ENCODE data around the gene GSE1. TPM values are rescaled to one million over a fixed set of nuclear protein-coding genes. Genes with fewer than 3 reads are reported as not detected.

The GSE1 gene
- 31.1 TPM for total RNA-seq (ENCODE audit: insufficient read depth, low replicate concordance)

DNA sequence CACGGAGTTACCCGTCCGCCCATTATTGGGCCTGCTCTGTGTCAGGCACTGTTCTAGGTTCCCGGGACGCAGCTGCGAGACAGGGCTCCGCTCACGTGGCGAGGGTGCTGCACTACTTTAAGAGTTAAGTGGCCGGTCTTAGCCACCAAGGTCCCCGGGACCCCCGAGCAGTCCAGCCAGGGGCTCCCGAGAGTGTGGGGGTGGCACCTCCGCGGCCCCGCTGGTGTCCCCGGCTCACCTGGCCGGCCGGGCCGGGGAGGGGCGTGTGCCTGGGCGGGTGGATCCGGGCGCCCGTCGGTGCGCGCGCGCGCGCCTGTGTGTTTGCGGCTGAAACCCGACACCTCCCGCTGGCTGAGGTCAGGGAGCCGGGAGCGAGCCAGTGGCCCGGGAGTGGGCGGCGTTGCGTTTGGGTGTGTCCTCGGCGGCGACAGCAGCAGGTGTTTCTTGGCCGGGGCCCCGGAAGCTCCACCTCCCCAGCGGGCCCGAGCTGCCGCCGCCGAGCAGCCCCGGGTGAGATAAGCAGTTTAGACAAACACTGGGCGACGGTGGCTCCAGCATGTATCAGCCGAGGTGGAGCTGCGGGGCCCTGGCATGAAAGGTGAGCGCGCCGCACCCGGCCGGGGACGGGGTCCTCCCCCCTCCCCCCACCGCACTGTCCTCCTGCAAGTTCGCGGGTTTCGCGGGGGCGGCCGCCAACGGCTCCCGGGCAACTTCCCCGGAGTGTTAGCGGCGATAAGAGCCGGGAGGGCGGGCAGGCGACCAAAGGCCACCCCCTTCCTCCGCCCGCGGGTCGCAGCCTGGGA lies at the start of gene GSE1:
Gene GSE1 (plus strand): TSS at position 522 of the 803 bp plus-strand sequence. CDS start 70 bp downstream, at position 592.
- peak; percentile 87 for DNase-seq (ENCODE audit: low spot score)

DNA sequence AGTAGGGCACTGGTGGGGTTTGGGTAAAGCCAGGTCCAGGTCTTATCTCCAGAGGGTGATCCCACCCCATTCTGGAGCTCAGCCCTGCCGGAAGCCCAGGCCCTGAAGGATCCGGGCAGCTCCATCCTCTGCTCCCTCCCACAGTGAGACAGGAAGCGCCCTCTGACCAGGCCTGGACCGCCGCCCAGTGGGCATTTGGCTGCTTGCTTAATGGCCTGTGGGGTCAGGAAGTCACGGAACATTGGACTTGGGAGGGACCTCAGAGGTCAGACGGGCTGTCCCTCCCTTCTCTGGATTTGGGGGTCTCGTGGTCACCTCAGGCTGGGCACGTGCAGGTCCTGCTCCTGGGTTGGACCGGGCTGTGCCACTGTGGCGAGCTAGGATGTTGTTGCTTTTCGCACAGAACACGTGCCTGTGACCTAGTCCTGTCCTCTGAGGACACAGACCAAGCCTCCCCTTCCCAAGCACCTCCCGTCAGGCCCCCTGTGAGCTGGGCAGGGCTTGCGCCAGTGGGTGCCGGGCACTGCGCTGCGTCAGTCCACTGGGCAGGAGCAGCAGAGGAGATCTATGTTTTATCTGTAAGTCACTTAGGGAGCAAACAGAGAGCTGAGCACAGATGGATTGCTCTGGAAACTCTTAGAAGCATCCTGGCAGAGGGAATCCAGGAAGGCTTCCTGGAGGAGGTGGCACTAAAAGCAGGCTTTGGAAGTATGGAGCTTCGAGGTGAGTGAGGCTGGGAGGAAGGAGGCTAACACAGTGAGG lies 49.4 kb upstream of the GSE1 start:
- peak; percentile 71 for DNase-seq (ENCODE audit: low spot score)

DNA sequence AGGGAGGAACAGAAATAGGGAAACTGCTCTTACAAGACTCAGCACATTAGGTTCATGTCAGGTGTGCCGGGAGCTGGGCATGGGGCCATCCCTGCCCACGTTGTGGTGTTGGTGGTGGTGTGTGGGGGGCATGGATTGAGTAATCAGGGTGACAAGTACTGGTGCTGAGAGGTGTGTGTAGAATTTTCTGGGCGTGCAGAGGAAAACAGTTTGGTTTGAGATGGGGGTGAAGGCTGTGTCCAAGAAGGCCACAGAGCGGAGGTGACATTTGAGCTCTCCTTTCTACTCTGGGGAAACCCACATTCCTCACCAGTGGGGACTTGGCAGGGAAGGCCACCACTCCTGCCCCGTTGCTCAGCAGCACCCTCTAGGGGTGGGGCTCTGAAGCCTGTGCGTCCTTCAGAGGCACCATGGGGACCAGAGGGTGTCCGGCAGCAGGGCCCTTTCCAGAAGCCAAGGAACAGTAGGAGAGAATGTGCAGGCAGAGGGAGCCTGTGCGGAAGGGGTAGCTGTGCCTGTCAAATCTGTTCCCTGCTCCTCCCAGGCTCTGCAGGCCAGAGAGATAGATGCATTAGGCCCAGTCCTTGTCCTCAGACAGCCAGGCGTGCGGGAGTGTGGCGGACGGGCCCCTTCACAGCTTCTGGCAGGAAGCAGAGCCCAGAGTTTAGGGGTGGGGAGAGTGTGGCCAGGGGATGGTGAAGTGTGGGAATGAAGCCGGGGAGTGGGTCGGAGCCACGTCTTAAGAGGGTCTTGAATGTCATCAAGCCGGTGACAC lies 48.7 kb upstream of the GSE1 start:
- DNase-seq (ENCODE audit: low spot score), result no peak

DNA sequence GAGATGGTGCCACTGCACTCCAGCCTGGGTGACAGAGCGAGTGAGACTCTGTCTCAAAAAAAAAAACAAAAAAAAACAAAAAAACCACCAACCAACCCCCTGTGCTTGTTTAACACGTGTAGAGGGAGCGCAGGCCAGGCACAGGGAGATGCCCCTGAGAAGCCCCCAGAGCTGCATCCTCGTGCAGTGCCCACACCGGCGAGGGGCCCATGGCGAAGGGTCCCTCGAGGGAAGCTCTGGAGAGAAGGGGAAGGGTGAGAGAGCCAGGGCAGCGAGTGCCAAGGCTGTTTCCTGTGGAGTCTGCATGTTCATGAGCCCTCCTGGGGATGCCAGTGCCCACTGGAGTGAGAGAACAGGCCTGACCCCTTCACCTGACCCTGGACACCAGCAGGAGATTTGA lies 47.8 kb upstream of the GSE1 start:
- no peak for DNase-seq (ENCODE audit: low spot score)

DNA sequence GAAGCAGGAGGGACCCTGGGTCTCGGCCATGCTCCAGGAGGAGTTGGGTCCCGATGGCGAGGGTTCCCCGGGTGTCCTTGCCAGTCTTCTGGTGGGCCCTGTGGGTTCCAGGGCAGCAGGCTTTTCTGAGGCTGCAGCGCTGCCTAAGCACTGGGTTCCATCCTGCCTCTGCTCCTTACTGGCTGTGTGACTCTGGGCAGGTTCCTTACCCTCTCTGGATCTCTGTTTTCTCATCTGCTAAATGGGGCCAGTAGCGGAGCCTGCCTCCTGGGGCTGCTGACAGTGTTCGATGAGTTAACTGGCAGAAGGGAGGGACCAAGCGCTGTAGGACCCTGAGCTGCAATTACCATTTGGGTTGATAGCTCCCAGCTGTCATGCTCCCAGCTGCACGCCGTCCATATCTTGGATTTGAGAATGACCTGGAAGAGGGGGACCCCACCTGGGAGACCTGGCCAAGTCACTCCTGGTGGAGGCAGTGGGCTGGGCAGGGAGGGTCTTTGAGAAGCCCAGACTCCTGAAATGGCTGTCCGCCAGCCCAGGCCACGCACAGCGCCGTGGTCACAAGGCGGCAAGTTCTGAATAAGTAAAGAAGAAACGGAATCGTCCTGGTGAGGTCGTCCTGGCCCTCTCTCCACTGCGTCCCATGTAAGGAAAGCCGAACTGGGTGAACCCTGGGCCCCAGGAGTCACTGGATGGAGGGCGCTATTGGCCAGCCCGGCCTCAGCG lies 47.2 kb upstream of the GSE1 start:
- DNase-seq (ENCODE audit: low spot score), result no peak

DNA sequence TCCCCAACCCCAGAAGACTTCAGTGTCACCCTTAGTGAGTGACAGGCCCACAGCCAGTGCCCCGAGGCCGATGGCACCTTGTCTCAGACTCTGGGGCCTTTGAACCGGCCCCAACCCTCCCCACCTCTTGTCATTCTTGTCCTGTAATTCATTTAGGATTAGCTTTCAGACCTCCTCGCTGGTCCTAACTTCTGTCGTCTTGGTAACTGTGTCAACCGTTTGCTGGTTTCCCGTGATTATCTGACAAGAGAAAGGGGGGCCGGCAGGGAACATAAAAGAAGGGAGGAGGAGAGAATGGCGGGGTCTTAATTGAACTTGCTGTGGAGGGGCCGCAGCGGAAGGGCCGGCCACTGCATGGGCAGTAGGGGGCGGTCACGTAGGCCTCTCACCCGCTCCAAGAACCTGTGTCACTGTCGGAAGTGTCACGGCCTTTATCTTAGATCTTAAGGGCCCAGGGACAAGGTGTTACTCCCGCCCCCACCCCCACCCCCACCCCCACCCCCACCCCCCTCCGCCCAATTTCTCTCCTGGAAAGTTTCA lies 46.5 kb upstream of the GSE1 start:
- DNase-seq (ENCODE audit: low spot score), result no peak

- DNase-seq (ENCODE audit: low spot score), result no peak
These were observed 45.8 kb upstream of the GSE1 start for GRCh38 chr16:85567101-85567866.

DNA sequence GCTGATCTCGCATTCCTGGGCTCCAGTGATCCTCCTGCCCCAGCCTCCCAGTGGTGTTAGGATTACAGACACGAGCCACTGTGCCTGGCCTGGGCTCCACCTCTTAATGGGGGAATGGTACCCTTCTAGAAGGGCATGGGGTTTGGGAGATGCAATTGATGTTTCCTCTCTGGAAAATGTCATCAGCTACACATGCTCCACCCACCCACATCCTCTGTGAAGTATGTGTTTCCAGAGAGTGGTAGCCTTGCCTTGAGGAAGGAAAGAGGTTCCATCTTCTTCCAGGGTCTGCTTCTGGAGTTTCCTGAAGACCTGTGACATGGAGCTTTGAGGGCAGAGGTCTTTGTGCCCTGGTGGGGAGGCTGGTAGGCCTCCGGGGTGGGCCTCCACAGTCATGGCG lies 45.2 kb upstream of the GSE1 start:
- no peak for DNase-seq (ENCODE audit: low spot score)

DNA sequence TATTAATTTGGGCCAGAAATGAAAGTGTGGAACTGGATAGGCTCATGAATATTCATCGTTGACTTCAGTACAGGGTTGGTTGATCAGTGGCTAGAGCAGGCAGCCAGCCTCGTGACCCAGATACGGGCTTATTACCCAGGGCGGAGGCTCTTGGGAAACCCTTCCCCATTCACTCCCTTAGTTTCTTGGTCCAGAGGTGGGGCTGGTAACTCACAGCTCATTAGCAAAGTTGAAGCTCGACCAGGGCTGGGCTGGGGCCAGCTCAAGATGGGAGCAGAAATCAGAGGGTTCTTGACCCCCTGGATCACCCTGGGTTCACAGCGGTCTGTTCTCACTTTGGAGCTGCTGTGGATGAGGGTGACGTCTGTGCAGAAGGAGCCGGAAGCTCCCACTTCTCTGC lies 44.6 kb upstream of the GSE1 start:
- no peak for DNase-seq (ENCODE audit: low spot score)

GRCh38 chr16:85569039-85569614 lies 44.0 kb upstream of the GSE1 start:
- DNase-seq (ENCODE audit: low spot score), result no peak

DNA sequence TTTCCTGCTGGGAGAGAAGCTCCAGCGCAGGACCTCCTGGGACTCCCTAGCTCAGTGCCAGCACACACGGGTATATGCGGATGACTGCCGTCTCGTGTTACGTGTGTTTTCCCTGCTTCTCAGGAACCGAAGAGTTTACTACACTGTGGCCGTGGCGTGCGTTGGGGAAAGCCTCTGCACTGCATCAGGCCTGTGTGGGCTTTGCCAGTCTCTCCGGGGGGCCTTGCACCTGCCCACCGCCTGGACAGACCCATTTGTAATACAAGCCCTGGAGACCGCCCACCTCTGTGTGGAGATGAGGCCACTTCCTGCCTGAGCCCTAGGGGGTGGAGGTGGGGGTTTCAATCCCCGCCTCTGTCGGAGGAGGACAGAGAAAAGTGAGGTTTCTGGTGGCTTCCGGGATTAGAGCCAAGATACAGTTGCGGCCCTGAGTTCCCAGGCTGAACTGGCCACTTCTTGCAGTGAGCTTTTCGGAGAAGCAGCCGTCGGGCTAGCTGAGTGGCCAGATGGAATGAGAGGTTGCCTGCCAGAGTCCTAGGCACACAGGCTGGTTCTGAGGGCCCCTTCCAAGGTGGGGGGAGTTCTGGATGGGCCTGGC lies 43.4 kb upstream of the GSE1 start:
- DNase-seq (ENCODE audit: low spot score), result no peak

DNA sequence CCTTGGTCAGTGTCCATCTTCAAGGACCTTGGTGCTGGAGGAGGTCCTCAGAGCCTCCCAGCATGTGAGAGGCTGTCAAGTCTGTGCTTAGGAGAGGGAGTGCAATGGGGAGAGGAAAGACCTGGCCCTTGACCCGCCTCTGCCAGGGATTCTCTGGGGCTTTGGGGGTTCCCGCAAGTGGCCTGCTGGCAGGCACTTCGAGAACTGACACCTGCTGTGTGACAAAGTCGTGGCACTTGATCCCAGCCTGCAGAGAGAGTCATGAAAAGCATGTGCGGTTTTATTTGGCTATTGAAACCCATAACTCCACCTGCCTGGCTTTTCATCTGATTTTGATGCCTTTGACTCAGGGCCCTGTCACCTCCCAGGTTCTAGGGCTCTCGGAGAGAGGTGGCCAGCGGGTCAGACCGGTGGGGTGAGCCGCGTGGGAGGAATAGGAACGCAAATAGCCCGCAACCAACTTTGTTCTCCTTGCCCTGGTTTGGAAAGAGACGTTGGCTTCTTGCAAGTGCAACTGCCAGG lies 42.8 kb upstream of the GSE1 start:
- DNase-seq (ENCODE audit: low spot score), result no peak

- no peak for DNase-seq (ENCODE audit: low spot score)
These were observed 42.2 kb upstream of the GSE1 start for GRCh38 chr16:85570735-85571562.

DNA sequence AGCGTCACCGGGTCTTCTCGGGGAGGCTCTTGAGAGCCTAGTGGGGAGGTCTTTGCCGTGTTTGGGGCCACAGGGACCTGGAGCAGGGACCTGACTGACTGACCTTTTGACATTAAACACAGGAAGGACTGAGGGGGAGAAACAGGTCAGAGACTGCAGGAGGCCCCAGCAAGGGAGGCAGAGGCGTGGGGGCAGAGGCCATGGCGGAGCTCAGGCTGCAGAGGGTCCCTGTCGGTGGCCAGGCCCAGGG lies 41.6 kb upstream of the GSE1 start:
- no peak for DNase-seq (ENCODE audit: low spot score)

- DNase-seq (ENCODE audit: low spot score), result no peak
These were observed 41.1 kb upstream of the GSE1 start for GRCh38 chr16:85571813-85572619.

DNA sequence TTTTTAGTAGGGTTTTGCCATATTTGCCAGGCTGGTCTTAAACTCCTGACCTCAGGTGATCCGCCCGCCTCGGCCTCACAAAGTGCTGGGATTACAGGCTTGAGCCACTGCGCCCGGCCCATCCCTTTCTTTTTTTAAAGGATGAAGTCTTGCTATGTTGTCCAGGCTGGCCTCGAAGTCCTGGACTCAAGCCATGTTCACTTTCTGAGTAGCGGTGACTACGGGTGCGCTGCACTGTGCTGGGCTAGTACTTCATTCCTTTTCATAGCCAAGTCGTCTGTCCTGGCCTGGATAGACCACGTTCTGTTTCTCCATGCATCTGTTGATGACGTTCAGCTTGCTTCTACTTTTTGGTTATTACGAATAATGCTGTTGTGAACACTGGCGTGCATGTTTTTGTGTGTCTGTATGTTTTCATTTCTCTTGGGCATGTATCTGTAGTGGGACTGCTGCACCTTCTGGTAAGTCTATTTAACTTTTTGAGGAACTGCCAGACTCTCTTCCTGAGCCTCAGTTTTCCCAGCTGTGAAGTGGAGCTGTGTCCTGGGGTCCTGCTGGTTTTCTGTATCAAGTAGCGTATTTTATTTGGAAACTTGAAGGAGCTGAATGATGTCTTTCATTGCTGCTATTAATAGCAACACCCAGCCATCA lies 40.0 kb upstream of the GSE1 start:
- DNase-seq (ENCODE audit: low spot score), result no peak

Measured in umbilical cord (tissue), 2 donors.